HEK293 (cell line): ENCODE measurements around the gene PDE4D.
"Not testable (repeated sequence)": the region's sequence is repeated elsewhere in the genome, so short reads cannot be mapped to it uniquely, and the experiment has no call there.

Experiments used
- CTCF ChIA-PET: fragments of 350-600 bp; formaldehyde crosslinking; extraction: SDS; loops from one replicate; lab custom pipeline; 2021; ENCODE audit warnings: antibody characterized with exemption; lab: Yijun Ruan, JAX
- POLR2A ChIA-PET: fragments of 300-600 bp; formaldehyde crosslinking; extraction: SDS; loops from one replicate; lab custom pipeline; 2020; ENCODE audit warnings: antibody characterized with exemption, inconsistent platforms; lab: Yijun Ruan, JAX
- H3K27ac ChIP-seq: fragments of 200-500 bp; sonication (Bioruptor generic); 2 replicates; pipeline ENCODE4 v1.5.1; 2014; ENCODE audit warnings: low read depth, low read length, control low read depth, inconsistent platforms; ENCODE audit errors: extremely low read depth
- H3K36me3 ChIP-seq, 2 experiments: fragments of 200-500 bp in 1 of 2; sonication (Bioruptor generic) in 1 of 2; 1 replicate in 1 of 2; 2 replicates in 1 of 2; pipeline ENCODE4 v1.5.1; 2014 to 2017; ENCODE audit warnings: inconsistent platforms in 2 of 2, low read length in 2 of 2; ENCODE audit not compliant: control insufficient read depth in 2 of 2, insufficient read depth in 1 of 2
- H3K4me1 ChIP-seq: fragments of 200-500 bp; sonication (Bioruptor generic); 2 replicates; pipeline ENCODE4 v1.5.1; 2014; ENCODE audit warnings: mild to moderate bottlenecking, low read length, inconsistent platforms; ENCODE audit not compliant: control insufficient read depth, insufficient read depth
- H3K4me3 ChIP-seq: 2 replicates; pipeline ENCODE4 v1.5.1; 2011; ENCODE audit warnings: low read depth, mild to moderate bottlenecking, control low read depth, low read length, moderate library complexity
- H3K9me3 ChIP-seq: fragments of 200-500 bp; sonication (Bioruptor generic); 2 replicates; pipeline ENCODE4 v1.5.1; 2014; ENCODE audit warnings: low read depth, low read length, inconsistent platforms; ENCODE audit not compliant: control insufficient read depth, insufficient read depth
- SCRT2 ChIP-seq: fragments of 450-650 bp; formaldehyde crosslinking; IDR thresholded peaks from 2 replicates; pipeline ENCODE4 v1.5.1; 2016; ENCODE audit warnings: missing biosample characterization, missing genetic modification characterization
- ZBTB17 ChIP-seq: fragments of 450-650 bp; formaldehyde crosslinking; IDR thresholded peaks from 2 replicates; pipeline ENCODE4 v1.5.1; 2016; ENCODE audit warnings: missing biosample characterization, missing genetic modification characterization
- ZIC2 ChIP-seq: fragments of 450-650 bp; formaldehyde crosslinking; IDR thresholded peaks from 2 replicates; pipeline ENCODE4 v1.5.1; 2016; ENCODE audit warnings: missing biosample characterization, missing genetic modification characterization
- ZNF121 ChIP-seq: fragments of 450-650 bp; formaldehyde crosslinking; IDR thresholded peaks from 2 replicates; pipeline ENCODE4 v1.5.1; 2016; ENCODE audit warnings: missing biosample characterization, missing genetic modification characterization
- ZNF211 ChIP-seq: fragments of 450-650 bp; formaldehyde crosslinking; IDR thresholded peaks from 2 replicates; pipeline ENCODE4 v1.5.1; 2016; ENCODE audit warnings: low read depth, missing biosample characterization, missing genetic modification characterization
- ZNF214 ChIP-seq: fragments of 450-650 bp; formaldehyde crosslinking; IDR thresholded peaks from 2 replicates; pipeline ENCODE4 v1.5.1; 2017; ENCODE audit warnings: missing biosample characterization, mild to moderate bottlenecking, missing genetic modification characterization, borderline replicate concordance
- ZNF221 ChIP-seq: fragments of 450-650 bp; formaldehyde crosslinking; IDR thresholded peaks from 2 replicates; pipeline ENCODE4 v1.5.1; 2017; ENCODE audit warnings: missing biosample characterization, missing genetic modification characterization, borderline replicate concordance
- ZNF302 ChIP-seq: fragments of 450-650 bp; formaldehyde crosslinking; IDR thresholded peaks from 2 replicates; pipeline ENCODE4 v1.5.1; 2016; ENCODE audit warnings: missing biosample characterization, missing genetic modification characterization, low read depth
- ZNF501 ChIP-seq: fragments of 450-650 bp; formaldehyde crosslinking; IDR thresholded peaks from 2 replicates; pipeline ENCODE4 v1.5.1; 2016; ENCODE audit warnings: missing biosample characterization, missing genetic modification characterization
- ZNF561 ChIP-seq: fragments of 450-650 bp; IDR thresholded peaks from 2 replicates; pipeline ENCODE4 v1.5.1; 2018; ENCODE audit warnings: missing biosample characterization, missing genetic modification characterization, borderline replicate concordance
- ZNF791 ChIP-seq: fragments of 450-650 bp; formaldehyde crosslinking; IDR thresholded peaks from 2 replicates; pipeline ENCODE4 v1.5.1; 2016; ENCODE audit warnings: missing biosample characterization, missing genetic modification characterization
- TF ChIP-seq, protein P1 (sequence below): fragments of 450-650 bp; formaldehyde crosslinking; IDR thresholded peaks from 2 replicates; pipeline ENCODE4 v1.5.1; 2016; ENCODE audit warnings: missing biosample characterization, missing genetic modification characterization
- TF ChIP-seq, protein P2 (sequence below): fragments of 450-650 bp; formaldehyde crosslinking; IDR thresholded peaks from 2 replicates; pipeline ENCODE4 v1.5.1; 2016; ENCODE audit warnings: missing biosample characterization, missing genetic modification characterization

The PDE4D gene

DNA sequence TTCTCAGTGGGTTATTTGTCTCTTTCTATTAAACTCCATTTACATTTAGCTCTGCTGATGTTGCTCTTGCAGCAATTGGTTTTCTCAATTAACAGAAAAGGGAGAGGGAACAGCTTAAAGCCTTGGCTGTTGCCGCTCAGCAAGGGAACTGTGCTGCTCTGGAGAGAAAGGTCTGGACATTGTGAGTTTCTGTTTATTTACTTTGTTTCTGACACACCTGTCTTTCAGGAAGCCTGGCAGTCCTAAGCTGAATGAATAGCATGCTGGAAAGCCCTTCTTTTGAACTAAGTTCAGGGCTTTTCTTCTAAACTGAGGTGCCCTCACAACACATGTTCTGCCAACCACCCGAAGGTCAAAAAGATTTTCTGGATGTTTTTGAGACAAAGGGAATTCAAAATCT, 491.9 kb downstream of the PDE4D start:
- H3K27ac ChIP-seq = no peak overlapping the region
- POLR2A ChIA-PET = no interaction called here
- TF ChIP-seq ZNF501 (no peak), ZNF302 (tag by site-specific recombination) (no peak), ZNF121 (tag by site-specific recombination) (no peak), ZNF221 (no peak), ZNF211 (no peak), ZBTB17 (tag by site-specific recombination) (no peak), ZNF791 (tag by site-specific recombination) (no peak)
- TF ChIP-seq, protein P1, sequence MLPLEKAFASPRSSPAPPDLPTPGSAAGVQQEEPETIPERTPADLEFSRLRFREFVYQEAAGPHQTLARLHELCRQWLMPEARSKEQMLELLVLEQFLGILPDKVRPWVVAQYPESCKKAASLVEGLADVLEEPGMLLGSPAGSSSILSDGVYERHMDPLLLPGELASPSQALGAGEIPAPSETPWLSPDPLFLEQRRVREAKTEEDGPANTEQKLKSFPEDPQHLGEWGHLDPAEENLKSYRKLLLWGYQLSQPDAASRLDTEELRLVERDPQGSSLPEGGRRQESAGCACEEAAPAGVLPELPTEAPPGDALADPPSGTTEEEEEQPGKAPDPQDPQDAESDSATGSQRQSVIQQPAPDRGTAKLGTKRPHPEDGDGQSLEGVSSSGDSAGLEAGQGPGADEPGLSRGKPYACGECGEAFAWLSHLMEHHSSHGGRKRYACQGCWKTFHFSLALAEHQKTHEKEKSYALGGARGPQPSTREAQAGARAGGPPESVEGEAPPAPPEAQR = no peak
- TF ChIP-seq, all 188 proteins: peak for 0
- Histone ChIP-seq H3K4me3 (no peak overlapping the region), H3K9me3 (no peaks in the 10 kb centered on the region), H3K4me1 (no peaks in the 10 kb centered on the region), H3K36me3 (no peaks in the 10 kb centered on the region)
- CTCF ChIA-PET = interaction anchor here (0.8 to 1.5 kb wide), 4 partner anchors 11 to 404 kb away, joined by 4 to 5 read pairs (median 4); no protein-coding TSS in a partner anchor

DNA sequence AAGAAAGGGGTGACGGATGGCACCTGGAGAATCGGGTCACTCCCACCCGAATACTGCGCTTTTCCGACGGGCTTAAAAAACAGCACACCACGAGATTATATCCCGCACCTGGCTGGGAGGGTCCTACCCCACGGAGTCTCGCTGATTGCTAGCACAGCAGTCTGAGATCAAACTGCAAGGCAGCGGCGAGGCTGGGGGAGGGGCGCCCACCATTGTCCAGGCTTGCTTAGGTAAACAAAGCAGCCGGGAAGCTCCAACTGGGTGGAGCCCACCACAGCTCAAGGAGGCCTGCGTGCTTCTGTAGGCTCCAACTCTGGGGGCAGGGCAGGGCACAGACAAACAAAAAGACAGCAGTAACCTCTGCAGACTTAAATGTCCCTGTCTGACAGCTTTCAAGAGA, 498.6 kb downstream of the PDE4D start:
- CTCF ChIA-PET, H3K36me3 ChIP-seq: not testable (repeated sequence)

DNA sequence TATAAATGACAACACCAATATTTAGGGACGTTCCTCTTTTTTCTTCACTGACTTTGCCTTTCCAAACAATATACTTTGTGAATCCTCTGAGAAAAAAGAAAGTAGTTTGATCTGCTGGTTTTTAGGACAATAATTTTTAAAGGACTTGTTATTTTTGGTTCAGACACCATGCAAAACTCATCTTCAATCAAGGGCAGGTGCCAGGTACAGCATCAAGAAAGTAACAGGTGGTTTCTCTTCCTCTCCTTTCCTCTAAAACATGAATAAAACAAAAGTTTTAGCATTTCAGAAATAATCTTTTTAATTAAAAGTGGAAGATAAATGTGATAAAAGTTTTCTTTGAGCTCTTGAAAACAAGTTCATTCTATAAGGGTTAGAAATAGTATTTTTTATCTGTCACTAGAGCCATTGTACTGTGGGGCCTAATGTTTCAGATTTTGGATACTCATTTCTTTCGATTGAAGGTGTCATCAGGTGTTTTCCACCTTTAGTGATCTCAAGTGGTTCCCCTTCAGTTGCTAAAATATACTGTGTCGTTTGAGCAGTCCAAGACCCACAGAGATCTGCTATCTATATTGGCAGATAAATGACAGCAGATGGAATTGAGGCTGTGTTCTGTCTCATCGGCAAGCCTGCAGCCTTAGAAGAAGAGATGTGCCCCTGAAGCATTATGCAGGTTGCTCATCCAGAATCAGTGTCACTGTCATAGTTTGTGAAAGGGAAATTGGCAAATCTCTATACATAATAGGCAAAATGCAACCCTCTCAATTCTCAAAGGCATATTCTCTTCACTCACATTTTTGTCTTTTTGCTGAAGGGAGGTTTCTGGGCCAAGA, 499.7 kb downstream of the PDE4D start:
- CTCF ChIA-PET = interaction anchor here (0.5 to 1.4 kb wide), 2 partner anchors 294 to 333 kb away, joined by 3 read pairs; no protein-coding TSS in a partner anchor
- TF ChIP-seq SCRT2 (tag by site-specific recombination) (peak; percentile 43), ZNF561 (tag by site-specific recombination) (no peak)
- TF ChIP-seq, all 188 proteins: peak for 1
- no peaks in the 10 kb centered on the region for H3K4me1 ChIP-seq
- POLR2A ChIA-PET = no interaction called here
- no peaks in the 10 kb centered on the region for H3K36me3 ChIP-seq
- H3K9me3 ChIP-seq = no peaks in the 10 kb centered on the region
- no peak overlapping the region for H3K27ac ChIP-seq
- H3K4me3 ChIP-seq = no peak overlapping the region

More for the DNA sequence above, 498.6 kb downstream of the PDE4D start:
- H3K4me3 ChIP-seq, POLR2A ChIA-PET, H3K27ac ChIP-seq, H3K9me3 ChIP-seq, H3K4me1 ChIP-seq: not testable (repeated sequence)

DNA sequence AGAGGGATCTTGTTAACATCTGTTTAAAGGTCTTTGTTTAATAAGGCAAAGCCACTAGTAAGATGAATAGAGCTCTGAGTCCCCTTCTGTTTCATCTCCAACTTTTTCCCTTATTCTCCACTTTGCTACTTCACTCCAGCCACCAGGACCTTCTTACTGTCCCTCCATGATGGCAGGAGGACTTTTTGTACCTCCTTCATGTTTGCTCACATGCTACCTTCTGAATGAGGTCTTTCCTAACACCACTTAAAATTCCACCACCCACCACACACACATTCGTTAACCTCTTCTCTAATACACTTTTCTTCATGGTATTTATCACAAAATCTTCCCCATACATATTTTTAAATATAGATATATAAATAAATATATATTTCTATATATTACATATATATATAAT, 501.9 kb downstream of the PDE4D start:
- ChIA-PET CTCF (interaction anchor here (0.5 to 6.8 kb wide), 8 partner anchors 10 to 281 kb away, joined by 3 to 68 read pairs (median 3); no protein-coding TSS in a partner anchor), POLR2A (no interaction called here)
- H3K9me3 ChIP-seq = no peaks in the 10 kb centered on the region
- TF ChIP-seq, protein P2, sequence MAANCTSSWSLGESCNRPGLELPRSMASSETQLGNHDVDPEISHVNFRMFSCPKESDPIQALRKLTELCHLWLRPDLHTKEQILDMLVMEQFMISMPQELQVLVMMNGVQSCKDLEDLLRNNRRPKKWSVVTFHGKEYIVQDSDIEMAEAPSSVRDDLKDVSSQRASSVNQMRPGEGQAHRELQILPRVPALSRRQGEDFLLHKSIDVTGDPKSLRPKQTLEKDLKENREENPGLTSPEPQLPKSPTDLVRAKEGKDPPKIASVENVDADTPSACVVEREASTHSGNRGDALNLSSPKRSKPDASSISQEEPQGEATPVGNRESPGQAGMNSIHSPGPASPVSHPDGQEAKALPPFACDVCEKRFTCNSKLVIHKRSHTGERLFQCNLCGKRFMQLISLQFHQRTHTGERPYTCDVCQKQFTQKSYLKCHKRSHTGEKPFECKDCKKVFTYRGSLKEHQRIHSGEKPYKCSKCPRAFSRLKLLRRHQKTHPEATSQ (tag by site-specific recombination) = no peak
- TF ChIP-seq ZIC2 (tag by site-specific recombination) = no peak
- TF ChIP-seq ZNF214 (tag by site-specific recombination) = no peak
- TF ChIP-seq, all 188 proteins: peak for 0
- no peaks in the 10 kb centered on the region for H3K36me3 ChIP-seq
- no peak overlapping the region for H3K27ac ChIP-seq
- no peak overlapping the region for H3K4me3 ChIP-seq
- H3K4me1 ChIP-seq = no peaks in the 10 kb centered on the region
